Activated CD4-positive, alpha-beta T cell treated with anti-CD3 and anti-CD28 coated beads, Interleukin-2, amount 50 U/mL, for 4 hours (primary cell): Measurements from ENCODE around the gene SLC39A5.
"Not testable (repeated sequence)": the region's sequence is repeated elsewhere in the genome, so short reads cannot be mapped to it uniquely, and the experiment has no call there.

Source experiments
- DNase-seq, 2 experiments: peaks; one replicate each; pipeline ENCODE4 v3.0.0-alpha.2; 2020

The SLC39A5 gene, protein sequence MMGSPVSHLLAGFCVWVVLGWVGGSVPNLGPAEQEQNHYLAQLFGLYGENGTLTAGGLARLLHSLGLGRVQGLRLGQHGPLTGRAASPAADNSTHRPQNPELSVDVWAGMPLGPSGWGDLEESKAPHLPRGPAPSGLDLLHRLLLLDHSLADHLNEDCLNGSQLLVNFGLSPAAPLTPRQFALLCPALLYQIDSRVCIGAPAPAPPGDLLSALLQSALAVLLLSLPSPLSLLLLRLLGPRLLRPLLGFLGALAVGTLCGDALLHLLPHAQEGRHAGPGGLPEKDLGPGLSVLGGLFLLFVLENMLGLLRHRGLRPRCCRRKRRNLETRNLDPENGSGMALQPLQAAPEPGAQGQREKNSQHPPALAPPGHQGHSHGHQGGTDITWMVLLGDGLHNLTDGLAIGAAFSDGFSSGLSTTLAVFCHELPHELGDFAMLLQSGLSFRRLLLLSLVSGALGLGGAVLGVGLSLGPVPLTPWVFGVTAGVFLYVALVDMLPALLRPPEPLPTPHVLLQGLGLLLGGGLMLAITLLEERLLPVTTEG

DNA sequence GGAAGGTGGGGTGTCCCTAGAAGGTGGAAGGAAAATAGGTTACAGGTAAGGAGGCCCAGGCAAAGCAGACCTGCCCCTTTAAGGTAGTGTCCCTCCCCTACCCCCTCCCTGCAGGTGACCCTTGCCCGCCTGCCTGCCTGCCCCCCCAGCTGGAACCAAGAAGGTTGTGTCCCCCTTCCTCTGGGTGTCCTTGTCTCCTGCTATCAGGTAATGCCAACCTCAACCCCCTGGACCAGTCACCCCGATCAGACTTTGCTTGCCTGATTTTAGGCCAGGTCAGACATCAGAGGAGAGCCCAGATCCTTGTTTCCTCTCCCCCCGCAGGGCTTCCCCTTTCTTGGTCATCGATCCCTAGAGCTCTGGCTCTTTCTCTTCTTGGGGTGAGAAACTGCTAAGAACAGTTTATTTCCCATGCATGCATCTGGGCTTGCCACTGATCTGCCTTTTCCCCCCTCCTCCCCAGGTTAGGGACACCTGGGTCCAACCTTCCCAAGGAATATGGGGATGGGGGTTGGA, at the start of gene SLC39A5:
TSS of gene SLC39A5 (plus strand) at position 136 of the 516 bp plus-strand sequence. CDS start 1,224 bp downstream, outside the sequence.
- DNase-seq: no peak

DNA sequence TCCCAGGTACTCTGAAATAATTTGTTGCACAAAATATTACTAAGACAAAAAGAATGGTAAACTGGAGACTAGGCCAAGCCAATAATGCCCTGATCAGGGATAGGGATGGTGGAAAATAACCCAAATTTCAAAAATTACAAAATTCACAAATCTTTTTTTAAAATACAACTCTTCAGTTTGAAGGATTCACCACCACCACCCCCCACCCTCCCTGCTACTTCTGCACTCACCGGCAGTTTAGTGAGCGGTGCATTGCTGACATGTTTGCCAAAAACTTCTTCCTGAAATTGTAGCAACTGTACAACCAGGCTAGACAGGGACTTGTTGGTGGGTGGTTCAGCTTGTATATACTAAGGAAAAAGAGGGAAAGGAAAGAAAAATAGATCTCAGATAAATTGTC, 42.9 kb upstream of the SLC39A5 start:
- no peak for DNase-seq

DNA sequence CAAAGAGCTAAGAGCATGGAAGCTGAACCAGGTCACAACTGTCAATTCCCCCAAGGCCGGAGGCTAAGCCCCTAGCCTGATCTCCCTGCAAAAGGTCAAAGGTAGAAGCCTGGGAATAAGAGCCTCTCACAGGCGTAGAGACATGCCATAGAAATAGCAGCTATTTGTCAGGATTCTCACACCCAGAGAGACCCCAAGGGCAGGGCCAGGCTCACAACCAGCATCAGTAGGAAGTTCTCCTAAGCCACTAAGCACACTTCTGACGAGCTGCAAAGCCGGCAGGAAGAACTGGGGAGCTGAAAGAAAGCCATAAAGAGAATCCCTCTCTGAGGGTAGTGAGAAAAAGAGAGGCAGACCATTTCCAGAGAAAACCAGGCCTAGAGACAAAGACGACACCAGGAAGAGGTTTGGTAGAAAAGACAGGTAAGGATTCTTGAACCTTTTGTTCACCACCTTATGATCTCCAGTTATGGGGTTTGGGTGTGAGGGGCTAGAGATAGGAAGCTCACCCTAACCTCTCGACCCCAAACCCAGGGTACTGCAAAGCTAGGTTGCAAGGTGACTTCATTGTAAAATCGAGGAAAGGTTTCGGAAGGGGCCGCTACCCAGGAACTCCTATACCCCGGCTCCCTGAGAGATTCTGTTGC, 41.6 kb upstream of the SLC39A5 start:
- no peak for DNase-seq

DNA sequence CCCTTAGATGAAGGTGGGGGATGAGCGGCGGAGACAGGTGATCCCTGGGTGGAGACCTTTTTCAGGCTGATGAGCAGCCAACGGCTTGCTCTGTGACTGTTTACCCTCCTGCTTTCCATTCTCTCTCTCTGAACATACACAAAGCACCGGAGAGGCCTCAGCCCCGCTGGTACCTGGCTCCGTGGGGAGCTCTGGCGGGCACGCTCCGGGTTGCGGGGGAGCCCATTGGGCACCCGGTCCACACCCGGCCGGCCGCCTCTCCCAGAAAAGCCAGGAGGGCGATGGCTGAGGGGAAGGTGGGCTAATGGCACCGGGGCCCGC, 41.1 kb upstream of the SLC39A5 start:
- peak in 1 of 2 experiments; percentile 3 for DNase-seq

DNA sequence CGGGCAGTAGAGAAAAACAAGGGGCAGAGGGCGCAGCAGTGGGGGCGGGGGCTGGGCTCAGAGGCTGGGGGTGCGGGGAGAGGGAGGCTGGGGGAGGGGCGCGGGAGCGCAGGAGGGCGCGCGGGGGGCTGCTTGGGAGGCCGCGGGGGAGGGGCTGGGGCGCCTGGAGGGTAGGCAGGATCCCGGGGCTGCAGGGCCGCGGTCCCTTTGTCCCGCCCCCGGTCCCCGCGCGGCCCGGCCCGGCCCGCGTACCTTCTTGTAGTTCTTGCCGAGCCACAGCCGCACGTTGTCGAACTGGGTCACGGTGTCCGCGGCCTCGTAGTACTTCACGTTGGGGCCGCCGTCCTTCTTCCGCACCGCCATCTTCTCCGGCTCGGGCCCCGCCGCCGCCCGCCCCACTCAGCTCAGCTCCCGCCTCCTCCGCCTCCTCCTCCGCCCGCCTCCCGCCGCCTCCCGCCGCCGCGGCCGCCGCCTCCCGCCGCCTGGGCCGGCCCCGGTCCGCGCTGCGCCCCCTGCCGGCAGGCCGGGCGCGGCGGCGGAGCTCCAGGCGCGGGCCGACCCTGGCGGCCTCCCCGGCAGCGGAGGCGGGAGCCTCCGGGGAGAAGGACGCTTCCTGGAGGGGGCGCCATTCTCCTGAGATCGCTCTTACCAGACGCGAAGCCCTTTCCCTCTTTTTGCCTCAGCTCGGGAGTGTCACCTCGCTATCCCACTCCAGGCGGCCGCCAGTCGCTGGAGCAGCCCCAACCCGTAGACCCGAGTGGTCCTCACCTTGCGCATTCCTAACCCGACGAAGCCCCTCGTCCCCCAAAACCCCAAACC, 40.5 kb upstream of the SLC39A5 start, which contains the start of gene SMARCC2:
TSS of gene SMARCC2 (minus strand) at position 385 of the 819 bp plus-strand sequence. CDS start at position 363, 22 bp downstream.
- peak; percentile 79 to 82 for DNase-seq

DNA sequence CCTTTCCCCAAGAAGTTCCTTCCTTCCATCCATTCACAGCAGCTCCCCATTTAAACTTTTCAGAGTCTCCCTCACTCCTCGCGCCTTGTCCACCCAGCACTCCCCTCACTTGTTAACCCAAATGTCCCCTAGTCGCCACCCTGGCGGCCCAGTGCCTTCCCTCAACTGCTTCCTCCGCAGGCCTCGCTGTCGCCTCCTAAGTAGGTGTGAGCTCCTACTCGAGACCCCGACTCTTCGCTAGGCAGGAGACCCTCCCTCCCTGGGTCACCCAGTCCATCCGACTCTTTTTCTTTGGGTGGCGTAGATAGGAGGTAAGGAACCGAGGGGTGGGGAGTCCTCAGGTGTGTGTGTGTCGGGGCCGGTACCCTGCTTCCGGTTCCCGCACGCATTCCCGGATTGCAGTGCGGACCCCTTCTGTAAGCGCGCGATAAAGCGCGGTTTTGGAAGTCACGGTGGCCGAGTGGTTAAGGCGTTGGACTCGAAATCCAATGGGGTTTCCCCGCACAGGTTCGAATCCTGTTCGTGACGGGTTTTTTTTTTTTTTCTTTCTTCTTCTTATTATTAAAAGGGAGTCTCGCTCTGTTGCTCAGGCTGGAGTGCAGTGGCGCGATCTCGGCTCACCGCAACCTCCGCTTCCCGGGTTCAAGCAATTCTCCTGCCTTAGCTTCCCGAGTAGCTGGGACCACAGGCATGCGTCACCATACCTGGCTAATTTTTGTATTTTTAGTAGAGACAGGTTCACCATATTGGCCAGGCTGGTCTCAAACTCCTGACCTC, 39.7 kb upstream of the SLC39A5 start:
- peak; percentile 64 to 72 for DNase-seq

DNA sequence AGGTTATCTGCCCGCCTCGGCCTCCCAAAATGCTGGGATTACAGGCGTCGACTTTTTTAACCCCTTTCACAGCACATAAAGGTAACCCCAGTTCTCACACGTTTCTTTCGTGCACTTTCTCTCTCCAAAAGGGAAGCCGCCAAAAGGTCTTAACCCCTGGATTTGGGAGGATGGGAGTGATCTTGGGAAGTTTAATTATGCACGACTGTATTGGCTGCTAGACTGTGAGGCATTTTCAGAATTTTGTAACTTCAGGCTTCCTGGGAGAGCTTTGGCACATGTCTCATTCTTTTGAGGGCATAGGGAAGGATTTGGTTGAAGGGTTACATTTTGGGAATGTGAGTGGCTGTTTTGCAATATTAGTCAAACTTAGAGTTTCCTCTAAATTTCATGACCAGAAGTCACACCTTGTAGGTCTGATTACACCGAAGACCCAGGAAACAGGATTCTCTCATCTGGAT, 39.1 kb upstream of the SLC39A5 start:
- DNase-seq: no peak

DNA sequence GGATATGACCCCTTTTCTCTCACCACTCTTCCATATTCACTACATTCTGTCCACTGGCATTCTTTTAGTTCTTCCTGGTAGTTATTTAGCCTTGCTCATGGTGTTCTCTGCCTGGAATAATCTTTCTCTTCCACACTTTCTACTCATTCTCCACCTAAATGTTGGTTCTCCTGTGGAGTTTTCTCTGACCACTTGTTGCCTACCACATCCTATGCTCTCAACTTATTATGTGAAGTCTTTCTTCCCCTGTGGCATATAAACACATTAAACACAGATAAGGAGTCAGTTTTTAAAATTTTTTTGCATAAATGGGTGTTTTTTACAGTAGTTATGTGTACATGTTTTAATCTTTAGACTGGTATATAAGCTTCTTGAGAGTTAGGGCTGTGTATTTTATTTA, 37.3 kb upstream of the SLC39A5 start:
- no peak for DNase-seq

DNA sequence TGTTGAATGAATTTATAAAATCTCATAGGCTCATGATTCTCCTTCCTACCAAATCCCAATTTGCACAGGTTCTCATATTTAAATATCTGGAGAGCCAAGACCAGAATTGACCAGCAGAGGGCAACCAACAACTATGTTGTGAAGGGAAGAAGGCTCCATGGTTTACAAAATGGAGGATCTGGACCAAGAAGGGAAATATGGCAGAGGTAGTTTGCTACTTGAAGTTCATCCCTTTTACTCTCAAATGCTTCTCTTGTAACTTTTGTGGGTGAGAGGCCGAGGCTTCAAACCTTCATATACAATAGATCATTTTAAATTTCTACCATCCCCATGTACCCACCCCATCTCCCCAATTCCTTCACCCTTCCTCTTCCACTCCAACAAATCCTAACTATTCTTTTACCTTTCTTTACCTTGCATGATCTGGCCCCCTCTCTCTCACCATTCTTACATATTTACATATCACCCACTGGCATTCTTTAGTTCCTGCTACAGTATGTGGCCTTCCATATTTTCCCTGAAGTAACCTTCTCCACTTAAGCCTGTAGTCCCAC, 36.7 kb upstream of the SLC39A5 start:
- DNase-seq: peak; percentile 69

DNA sequence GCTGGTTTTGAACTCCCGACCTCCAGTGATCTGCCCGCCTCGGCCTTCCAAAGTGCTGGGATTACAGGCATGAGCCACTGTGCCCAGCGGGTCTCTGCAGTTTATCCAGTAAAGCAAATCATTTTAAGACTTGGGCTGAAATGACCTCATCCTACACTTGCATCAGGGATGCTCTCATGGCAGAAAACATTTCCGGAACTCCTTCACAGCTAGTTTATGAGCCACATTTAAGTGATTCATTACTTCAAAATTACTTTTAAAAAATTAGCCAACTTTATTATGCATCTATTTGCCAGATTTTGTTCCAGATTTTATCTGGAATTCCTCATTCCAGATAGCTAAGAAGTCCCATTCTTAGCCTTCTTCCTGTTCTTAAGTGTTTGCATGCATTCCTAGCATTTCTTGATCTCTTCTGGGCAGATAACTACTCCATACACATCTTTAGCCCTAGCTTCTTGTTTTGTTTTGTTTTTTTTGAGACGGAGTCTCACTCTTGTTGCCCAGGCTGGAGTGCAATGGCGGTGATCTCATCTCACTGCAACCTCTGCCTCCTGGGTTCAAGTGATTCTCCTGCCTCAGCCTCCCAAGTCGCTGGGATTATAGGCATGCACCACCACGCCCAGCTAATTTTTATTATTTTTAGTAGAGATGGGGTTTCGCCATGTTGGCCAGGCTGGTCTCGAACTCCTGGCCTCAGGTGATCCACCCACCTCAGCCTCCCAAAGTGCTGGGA, 32.9 kb upstream of the SLC39A5 start:
- not testable (repeated sequence) for DNase-seq

DNA sequence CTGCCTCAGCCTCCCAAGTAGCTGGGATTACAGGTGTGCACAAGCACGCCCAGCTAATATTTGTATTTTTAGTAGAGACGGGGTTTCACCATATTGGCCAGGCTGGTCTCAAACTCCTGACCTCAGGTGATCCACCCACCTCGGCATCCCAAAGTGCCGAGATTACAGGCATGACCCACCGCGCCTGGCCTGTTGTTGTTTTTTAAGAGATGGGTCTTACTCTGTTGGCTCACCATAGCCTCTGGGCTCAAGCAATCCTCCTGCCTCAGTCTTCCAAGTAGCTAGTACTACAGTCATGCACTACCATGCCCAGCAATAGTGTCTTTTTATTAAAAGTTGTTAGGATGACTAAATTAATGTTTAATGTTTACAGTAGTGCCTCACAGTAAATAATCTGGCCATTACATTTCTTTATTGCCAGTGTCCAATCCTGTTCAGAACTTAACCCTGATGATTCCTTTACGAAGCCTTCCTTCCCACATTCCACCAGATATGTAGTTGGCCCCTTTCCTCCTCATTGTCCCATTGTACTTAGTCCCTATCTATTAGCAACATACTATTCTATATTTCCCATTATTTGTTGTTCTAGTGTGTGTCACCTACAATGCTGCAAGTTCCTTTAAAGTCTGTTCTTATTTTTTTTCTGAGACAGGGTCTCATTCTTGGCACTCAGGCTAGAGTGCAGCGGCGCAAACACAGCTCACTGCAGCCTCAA, 31.8 kb upstream of the SLC39A5 start:
- no peak for DNase-seq

DNA sequence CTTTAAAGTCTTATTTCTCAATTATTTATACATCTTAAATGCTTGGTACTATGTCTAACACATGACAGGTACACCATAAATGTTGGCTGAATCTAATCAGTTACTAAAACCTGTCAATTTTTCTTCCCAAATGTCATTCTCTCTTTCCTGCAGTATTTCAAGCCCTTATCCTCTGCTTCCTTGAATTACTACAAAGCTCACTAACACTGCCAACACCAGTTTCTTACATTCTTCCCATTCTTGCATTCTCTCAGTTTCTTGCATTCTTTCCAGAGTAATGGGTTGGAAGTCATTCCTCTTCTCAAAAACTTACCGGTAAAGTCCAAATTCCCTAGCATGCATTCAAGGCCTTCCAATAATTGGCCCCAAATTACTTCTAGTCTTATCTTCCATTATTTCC, 31.0 kb upstream of the SLC39A5 start:
- no peak for DNase-seq

DNA sequence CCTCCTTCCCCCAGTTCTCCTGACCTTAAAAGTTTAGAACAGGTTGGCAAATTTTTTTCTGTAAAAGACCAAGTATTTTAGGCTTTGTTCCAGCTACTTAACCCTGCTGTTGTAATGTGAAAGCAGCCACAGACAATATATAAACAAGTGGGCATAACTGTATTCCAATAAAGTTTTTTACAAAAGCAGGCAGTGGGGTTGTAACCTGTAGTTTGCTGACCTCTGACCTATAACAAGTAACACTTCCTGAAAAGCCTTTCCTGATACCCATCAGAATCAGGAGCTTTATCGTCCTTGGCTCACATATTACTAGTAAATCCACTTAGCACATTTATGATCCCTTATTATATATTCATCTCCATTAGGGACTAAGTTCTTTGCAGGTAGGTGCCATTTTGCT, 27.5 kb upstream of the SLC39A5 start:
- no peak for DNase-seq

DNA sequence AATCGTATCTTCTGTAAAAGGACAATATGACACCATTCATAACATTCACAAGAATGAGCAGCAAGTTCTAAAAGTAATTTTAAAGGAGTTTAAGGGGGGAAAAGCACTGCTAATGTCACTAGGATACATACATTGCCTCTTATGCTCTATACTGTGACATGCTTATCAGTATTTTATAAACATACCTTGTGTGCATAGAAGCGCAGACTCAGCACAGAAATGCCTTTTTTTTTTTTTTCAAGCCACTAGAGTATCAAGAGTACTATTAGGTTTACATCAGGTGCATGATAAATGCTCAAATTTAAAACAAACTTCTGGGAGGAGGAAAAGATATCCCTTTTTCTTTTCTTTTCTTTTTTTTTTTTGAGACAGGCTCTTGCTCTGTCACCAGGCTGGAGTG, 27.0 kb upstream of the SLC39A5 start:
- DNase-seq: no peak

DNA sequence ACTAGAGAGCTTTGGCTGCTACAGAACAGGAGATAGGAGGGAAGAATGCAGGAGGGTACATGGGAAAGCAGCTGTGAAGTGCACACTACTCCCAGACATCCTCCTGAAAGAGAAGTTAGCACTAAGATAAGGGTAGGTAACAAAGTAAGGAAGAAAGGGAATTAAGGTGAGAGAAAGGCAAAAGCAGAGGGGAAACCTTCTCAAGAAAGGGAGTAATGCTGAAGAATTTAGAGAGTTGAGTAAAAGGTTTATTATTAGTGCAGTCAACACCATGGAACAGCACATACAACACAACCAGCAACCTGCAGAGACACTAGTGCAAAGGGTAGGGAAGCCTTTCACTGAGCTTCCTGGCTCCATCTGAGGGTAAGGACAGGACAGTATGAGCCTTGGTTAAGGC, 25.6 kb upstream of the SLC39A5 start:
- DNase-seq: no peak

DNA sequence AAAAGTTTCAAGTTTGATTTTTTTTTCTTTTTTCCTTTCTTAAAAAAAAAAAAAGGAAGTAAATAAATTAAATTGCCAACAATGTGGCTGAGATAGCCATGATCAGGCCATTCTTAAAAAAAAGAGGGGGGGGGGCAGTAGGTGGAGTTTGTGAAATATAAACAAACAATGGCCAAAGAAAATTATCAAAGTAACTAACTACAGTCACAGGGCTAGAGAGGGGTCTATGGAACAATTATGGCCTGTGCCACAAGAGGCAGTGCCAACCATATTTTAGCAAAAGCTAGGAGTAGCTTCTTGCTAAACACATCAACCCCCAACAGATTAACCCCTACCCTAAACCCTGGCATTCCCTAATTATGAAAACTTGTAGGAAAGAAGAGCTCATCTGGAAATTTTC, 24.4 kb upstream of the SLC39A5 start:
- no peak for DNase-seq

DNA sequence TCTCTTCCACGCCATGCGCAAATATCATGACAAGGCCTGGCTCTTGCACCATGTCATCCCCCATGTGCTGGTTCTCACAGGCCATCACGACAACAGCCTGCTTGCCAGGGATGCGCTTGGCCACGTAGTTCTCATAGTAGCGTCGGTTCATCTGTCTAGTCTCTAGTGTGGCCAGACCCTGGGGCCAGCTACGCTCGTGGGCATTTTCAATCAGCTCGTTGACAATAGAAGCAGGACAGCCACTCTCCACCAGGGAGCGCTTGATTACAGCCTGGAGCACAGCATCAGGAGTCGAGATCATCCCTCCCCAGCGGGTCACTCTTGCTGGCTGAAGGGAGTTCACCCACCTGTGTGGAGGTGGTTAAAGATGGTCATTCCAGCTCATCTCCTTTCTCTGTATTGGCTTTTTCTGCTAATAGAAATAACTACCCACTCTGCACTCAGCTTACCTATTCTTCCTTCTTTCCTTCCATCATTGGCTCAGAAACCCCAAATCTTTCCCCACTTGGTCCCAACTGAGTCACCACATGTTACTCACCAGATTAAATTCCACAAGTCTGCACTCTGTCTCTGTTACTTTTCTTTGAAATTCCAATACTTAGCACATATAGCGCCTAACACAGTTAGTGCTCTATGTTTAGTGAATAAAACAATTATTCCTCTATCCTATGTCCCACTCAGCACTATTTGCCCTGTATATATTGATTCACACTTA, 23.2 kb upstream of the SLC39A5 start:
- peak; percentile 19 to 25 for DNase-seq

DNA sequence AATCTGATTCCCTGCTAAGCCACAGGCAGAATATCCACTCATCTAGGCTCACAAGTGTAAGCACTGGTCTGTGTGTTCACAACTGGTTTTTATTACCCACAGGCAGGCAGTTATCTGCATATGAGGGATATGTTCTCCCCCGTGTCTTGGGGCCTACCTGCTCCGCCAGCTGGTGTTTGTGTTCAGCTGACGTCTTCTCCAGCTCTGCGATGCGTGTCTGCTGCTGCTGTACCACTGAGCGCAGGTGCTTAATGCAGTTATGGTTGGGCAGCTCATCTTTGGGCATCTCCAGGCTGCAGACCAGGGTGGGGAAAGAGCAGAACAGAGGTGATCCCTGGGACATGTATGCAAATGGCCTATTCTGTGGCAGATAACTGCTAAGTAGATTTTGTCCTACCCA, 21.8 kb upstream of the SLC39A5 start:
- DNase-seq: no peak

DNA sequence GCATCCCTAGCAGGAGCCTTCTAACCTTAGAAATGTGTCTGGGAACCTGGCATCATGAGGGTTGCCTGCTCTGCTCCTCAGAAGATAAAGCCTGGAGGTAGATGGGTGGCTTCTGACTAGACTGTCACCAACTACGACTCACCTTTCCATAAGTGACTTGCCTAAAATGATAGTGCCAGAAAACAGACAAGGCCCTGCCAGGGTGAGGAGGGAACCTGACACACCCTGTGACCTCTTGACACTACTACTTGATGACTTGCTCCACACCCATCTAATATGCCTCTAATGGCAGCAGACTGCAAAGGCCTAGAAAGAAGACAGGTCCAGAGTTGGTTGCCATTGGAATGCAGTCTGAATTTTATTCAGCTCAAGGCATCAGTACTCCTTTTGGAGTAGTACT, 17.5 kb upstream of the SLC39A5 start:
- DNase-seq: no peak

DNA sequence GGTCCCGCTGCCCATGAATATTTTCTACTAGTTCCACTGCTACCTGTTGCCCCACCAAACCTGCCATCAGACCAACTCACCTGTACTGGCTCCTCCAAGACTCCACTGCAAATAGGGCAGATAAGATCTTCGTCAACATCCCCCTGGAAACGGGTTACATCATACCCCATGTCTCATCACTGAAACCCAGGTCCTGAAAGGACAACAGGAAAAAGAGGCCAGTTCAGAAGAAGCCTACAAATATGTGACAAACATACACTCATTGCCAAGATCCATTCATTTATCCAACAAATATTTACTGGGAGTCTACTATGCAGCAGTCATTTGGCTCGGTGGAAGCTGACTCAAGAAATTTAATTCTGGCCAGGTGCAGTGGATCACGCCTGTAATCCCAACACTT, 16.0 kb upstream of the SLC39A5 start:
- no peak for DNase-seq
